SHP77 (cell line): ENCODE results near the gene ANKS1A.
"Not testable (repeated sequence)": the region's sequence is repeated elsewhere in the genome, so short reads cannot be mapped to it uniquely, and the experiment has no call there.

Experiments
- DNase-seq, 2 experiments: peaks; one replicate each; lab custom pipeline; 2025; lab: John Stamatoyannopoulos, UW

ANKS1A gene

GRCh38 chr6:34887753-34888513 lies 1.1 kb upstream of the ANKS1A start, which contains the start of gene TAF11:
TAF11 (minus strand) TSS chr6:34888042; CDS start chr6:34887957, 85 bp downstream.
- DNase-seq = peak; percentile 93 to 95

- no peak for DNase-seq
Observed at GRCh38 chr6:34888514-34888856, 570 bp upstream of the ANKS1A start.

- no peak for DNase-seq
Observed at GRCh38 chr6:34890533-34890925, 1.5 kb downstream of the ANKS1A start.

- no peak for DNase-seq
Observed at GRCh38 chr6:34891296-34891695, 2.2 kb downstream of the ANKS1A start.

GRCh38 chr6:34894693-34895092 lies 5.6 kb downstream of the ANKS1A start:
- no peak for DNase-seq

- DNase-seq = no peak
Observed at GRCh38 chr6:34897130-34897529, 8.1 kb downstream of the ANKS1A start.

- no peak for DNase-seq
Observed at GRCh38 chr6:34897716-34898115, 8.7 kb downstream of the ANKS1A start.

- DNase-seq = not testable (repeated sequence)
Observed at GRCh38 chr6:34899748-34900147, 10.7 kb downstream of the ANKS1A start.

- no peak for DNase-seq
Observed at GRCh38 chr6:34900321-34901031, 11.4 kb downstream of the ANKS1A start.

- DNase-seq = no peak
Observed at GRCh38 chr6:34901930-34902329, 12.9 kb downstream of the ANKS1A start.

GRCh38 chr6:34904990-34905613 lies 16.0 kb downstream of the ANKS1A start:
- no peak for DNase-seq

- no peak for DNase-seq
Observed at GRCh38 chr6:34906826-34907225, 17.8 kb downstream of the ANKS1A start.

GRCh38 chr6:34908194-34908593 lies 19.1 kb downstream of the ANKS1A start:
- DNase-seq = no peak

- DNase-seq = no peak
Observed at GRCh38 chr6:34909320-34909883, 20.3 kb downstream of the ANKS1A start.

- no peak for DNase-seq
Observed at GRCh38 chr6:34911822-34912221, 22.8 kb downstream of the ANKS1A start.

- DNase-seq = no peak
Observed at GRCh38 chr6:34912715-34913464, 23.8 kb downstream of the ANKS1A start.

GRCh38 chr6:34914358-34914757 lies 25.3 kb downstream of the ANKS1A start:
- no peak for DNase-seq

- DNase-seq = no peak
Observed at GRCh38 chr6:34916348-34916967, 27.4 kb downstream of the ANKS1A start.

GRCh38 chr6:34917626-34918285 lies 28.7 kb downstream of the ANKS1A start:
- no peak for DNase-seq

- no peak for DNase-seq
Observed at GRCh38 chr6:34919651-34920050, 30.6 kb downstream of the ANKS1A start.

- DNase-seq = no peak
Observed at GRCh38 chr6:34920097-34920496, 31.0 kb downstream of the ANKS1A start.
